Measurements from ENCODE around the gene CPED1. TPM values are rescaled to one million over a fixed set of nuclear protein-coding genes. Genes with fewer than 3 reads are reported as not detected.

Gene CPED1
- total RNA-seq, 1 experiment from 2014 or later: 0.39 TPM

DNA sequence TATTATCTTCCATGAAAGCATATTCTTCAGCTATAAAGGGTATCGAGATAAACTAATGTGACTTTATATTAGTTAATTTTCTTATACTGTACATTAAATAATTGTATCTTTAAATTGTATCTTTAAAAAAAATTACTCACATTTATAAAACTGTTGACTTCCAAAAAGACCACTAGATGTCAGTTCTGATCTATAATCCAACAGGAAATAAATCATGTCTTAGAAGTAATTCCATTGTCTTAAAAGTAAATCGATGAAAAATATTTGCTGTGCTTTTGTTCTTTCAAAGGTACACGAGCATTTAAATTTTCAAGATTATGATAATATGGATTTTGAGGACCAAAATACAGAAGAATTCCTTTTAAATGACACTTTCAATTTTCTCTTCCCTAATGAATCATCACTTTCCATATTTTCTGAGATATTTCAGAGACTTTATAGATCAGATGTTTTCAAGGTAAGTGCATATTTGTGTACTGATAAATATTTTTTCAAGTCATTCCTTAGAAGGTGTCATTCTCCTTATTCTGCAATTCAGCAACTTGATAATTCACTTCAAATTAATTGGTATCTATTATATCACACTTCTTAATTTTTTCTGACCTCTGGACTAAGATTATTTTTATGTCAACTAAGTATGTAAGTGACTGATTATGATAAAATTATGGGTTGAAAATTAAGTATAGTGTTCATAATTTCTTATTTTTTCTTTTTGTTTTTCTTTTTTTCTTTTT is 138.5 kb downstream of the CPED1 start:
- in situ Hi-C loops (cut with HindIII; ENCODE audit: low pct_unique_long_range_greater_than_20kb, low sequenced_read_pairs) (no loop called here), intact Hi-C loops (cut with micrococcal nuclease; ENCODE audit: unreplicated experiment) (loop anchor here (2.0 to 5.0 kb wide), 3 partner anchors 210 to 868 kb away; no protein-coding TSS in a partner anchor)
- ATAC-seq (no peak), DNase-seq (ENCODE audit: low read depth, low spot score) (peak; percentile 25)
- Histone ChIP-seq H3K27me3 (ENCODE audit: control insufficient read depth, insufficient read depth, low read length) (no peaks in the 10 kb centered on the region), H3K36me3 (ENCODE audit: control insufficient read depth, insufficient read depth, low read length) (no peaks in the 10 kb centered on the region), H3K27ac (ENCODE audit: low read length) (no peak overlapping the region), H3K4me1 (ENCODE audit: control insufficient read depth, insufficient read depth, low read length) (no peaks in the 10 kb centered on the region), H3K4me3 (ENCODE audit: low read depth in 2 of 2, low read length in 2 of 2) (no peak overlapping the region), H3K9me3 (ENCODE audit: control insufficient read depth, insufficient read depth, low read depth, low read length) (no peaks in the 10 kb centered on the region)
- CTCF ChIA-PET: interaction anchor here (0.7 kb wide), 1 partner anchor 165 kb away, joined by 3 read pairs; no protein-coding TSS in a partner anchor
- POLR2A ChIA-PET: no interaction called here
- TF ChIP-seq POLR2AphosphoS5 (IDR thresholded peaks at IDR 0.05; ENCODE audit: low read depth, low read length) (no peak), SIN3A (IDR thresholded peaks at IDR 0.05; ENCODE audit: borderline replicate concordance, insufficient read depth, low read depth, low read length) (no peak), TCF7L2 (IDR thresholded peaks at IDR 0.05; ENCODE audit: low read depth, low read length) (no peak), REST (IDR thresholded peaks at IDR 0.05; ENCODE audit: insufficient read depth in 1 of 2, low read depth in 2 of 2, low read length in 1 of 2) (no peak), CTCF (IDR thresholded peaks at IDR 0.05) (peak; percentile 28; the same call in 1 of the 2 replicates)
- no TSS peak for BruUV-seq (replicated peaks)

DNA sequence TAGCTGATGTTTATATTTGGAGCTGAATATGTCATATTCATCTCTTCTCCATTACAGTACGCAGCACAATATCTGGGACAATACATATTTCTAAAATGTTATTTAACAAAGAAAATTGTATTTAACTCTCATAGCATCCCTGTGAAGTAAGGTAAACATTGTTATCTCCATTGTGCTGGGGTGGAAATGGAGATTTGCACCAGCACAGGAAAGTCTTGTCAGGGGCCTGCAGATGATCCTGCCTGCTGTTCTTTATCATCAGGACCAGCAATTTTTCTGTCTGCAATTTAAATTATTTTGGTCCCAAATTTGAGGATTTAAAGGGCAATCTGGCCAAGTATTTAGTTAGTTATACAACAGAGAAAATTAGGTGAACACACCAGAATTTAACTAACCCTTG is 144.4 kb downstream of the CPED1 start:
- no peak for ATAC-seq
- ChIA-PET POLR2A (no interaction called here), CTCF (no interaction called here)
- no peak for TF ChIP-seq TCF7L2 (IDR thresholded peaks at IDR 0.05; ENCODE audit: low read depth, low read length)
- no peak for TF ChIP-seq REST (IDR thresholded peaks at IDR 0.05; ENCODE audit: insufficient read depth in 1 of 2, low read depth in 2 of 2, low read length in 1 of 2)
- no peak for TF ChIP-seq SIN3A (IDR thresholded peaks at IDR 0.05; ENCODE audit: borderline replicate concordance, insufficient read depth, low read depth, low read length)
- TF ChIP-seq CTCF (IDR thresholded peaks at IDR 0.05): no peak
- no peak for TF ChIP-seq POLR2AphosphoS5 (IDR thresholded peaks at IDR 0.05; ENCODE audit: low read depth, low read length)
- intact Hi-C loops (cut with micrococcal nuclease; ENCODE audit: unreplicated experiment) (no loop called here), in situ Hi-C loops (cut with HindIII; ENCODE audit: low pct_unique_long_range_greater_than_20kb, low sequenced_read_pairs) (no loop called here)
- no TSS peak for BruUV-seq (replicated peaks)
- Histone ChIP-seq H3K4me1 (ENCODE audit: control insufficient read depth, insufficient read depth, low read length) (no peaks in the 10 kb centered on the region; the same call in 1 of the 2 replicates), H3K27ac (ENCODE audit: low read length) (no peak overlapping the region), H3K27me3 (ENCODE audit: control insufficient read depth, insufficient read depth, low read length) (no peaks in the 10 kb centered on the region), H3K36me3 (ENCODE audit: control insufficient read depth, insufficient read depth, low read length) (no peaks in the 10 kb centered on the region), H3K4me3 (ENCODE audit: low read depth in 2 of 2, low read length in 2 of 2) (no peak overlapping the region), H3K9me3 (ENCODE audit: control insufficient read depth, insufficient read depth, low read depth, low read length) (no peaks in the 10 kb centered on the region)
- DNase-seq (ENCODE audit: low read depth, low spot score): no peak
